Measurements from ENCODE around the gene DBP. TPM values are rescaled to one million over a fixed set of nuclear protein-coding genes. Genes with fewer than 3 reads are reported as not detected.
"Not testable (repeated sequence)": the region's sequence is repeated elsewhere in the genome, so short reads cannot be mapped to it uniquely, and the experiment has no call there.

Gene DBP, protein sequence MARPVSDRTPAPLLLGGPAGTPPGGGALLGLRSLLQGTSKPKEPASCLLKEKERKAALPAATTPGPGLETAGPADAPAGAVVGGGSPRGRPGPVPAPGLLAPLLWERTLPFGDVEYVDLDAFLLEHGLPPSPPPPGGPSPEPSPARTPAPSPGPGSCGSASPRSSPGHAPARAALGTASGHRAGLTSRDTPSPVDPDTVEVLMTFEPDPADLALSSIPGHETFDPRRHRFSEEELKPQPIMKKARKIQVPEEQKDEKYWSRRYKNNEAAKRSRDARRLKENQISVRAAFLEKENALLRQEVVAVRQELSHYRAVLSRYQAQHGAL
- total RNA-seq (10 to 100 TPM in 5 of 9 donors, 1 to 10 TPM in 4; 1.4 to 34.2 (median 12.5) TPM), polyA plus RNA-seq (10 to 100 TPM in 1 of 2 donors, 1 to 10 TPM in 1; 3.9 to 11.6 TPM)
- long read RNA-seq, donor 1, transcript DBP-201 (4 exons, 2,229 nt): major isoform, 20 of 22 reads
- long read RNA-seq, donor 1, partial matches to known transcripts: 2 of 22 reads
- long read RNA-seq, donor 1, other reads (novel, unspliced or antisense): 0 of 22 reads
- long read RNA-seq, donor 2, partial matches to known transcripts: 0 of 1 reads
- long read RNA-seq, donor 2, other reads (novel, unspliced or antisense): 0 of 1 reads
- long read RNA-seq, donor 3, transcript DBP-201 (4 exons, 2,229 nt): major isoform, 9 of 10 reads
- long read RNA-seq, donor 3, partial matches to known transcripts: 0 of 10 reads
- long read RNA-seq, donor 3, other reads (novel, unspliced or antisense): 0 of 10 reads

- intact Hi-C loops (cut with DNase I): loop anchor here in 1 of 10 donors (2.0 to 5.0 kb wide), 2 partner anchors 18 to 335 kb away; partner anchors contain the start of genes RPL18 and SPHK2
- 0 to 3% (median 0%) methylated on average over 8 to 40 of the region's 40 CpGs for WGBS, 4 donors
- peak within 1 kb of the TSS; percentile 19 to 93 (median 78) for H3K4me3 ChIP-seq
- peaks cover 16 to 57% (median 41%) of the 10 kb centered on the region in 12 donors for H3K4me1 ChIP-seq
- H3K36me3 ChIP-seq: peaks cover 0 to 17% (median 3%) of the 10 kb centered on the region in 9 donors
- peak within 1 kb of the TSS; percentile 85 to 100 (median 96) for H3K27ac ChIP-seq
- peak in 5 of 12 donors; percentile 8 to 31 (median 24) for TF ChIP-seq CTCF (IDR thresholded peaks at IDR 0.05)
- no peak for TF ChIP-seq POLR2A (IDR thresholded peaks at IDR 0.05)
- no peaks in the 10 kb centered on the region for H3K27me3 ChIP-seq
- ATAC-seq: peak in 3 of 4 donors; percentile 1 to 6 (median 3)
- H3K9me3 ChIP-seq: no peaks in the 10 kb centered on the region
- peak in 3 of 5 donors; percentile 50 to 75 (median 73) for DNase-seq
Measured at GRCh38 chr19:48636859-48637448, at the start of gene DBP. Gene DBP, minus strand, starts transcription at chr19:48637379. Its CDS starts 385 bp downstream, at chr19:48636994.

DNA sequence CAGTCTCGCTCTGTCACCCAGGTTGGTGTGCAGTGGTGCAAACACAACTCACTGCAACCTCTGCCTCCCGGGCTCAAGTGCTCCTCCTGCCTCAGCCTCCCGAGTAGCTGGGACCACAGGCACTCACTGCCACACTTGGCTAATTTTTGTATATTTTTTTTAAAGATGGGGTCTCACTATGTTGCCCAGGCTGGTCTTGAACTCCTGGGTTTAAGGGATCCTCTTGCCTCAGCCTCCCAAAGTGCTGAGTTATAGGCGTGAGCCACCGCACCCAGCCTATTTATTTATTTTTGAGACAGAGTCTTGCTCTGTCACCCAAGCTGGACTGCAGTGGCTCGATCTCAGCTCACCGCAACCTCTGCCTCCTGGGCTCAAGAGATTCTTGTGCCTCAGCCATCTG is 49.5 kb upstream of the DBP start:
- H3K4me1 ChIP-seq; H3K9me3 ChIP-seq; ATAC-seq; H3K4me3 ChIP-seq; DNase-seq; H3K27me3 ChIP-seq; H3K36me3 ChIP-seq; intact Hi-C loops (cut with DNase I); H3K27ac ChIP-seq: not testable (repeated sequence)
- 91 to 96% (median 92%) methylated on average over 7 of the region's 7 CpGs for WGBS, 4 donors

- intact Hi-C loops (cut with DNase I): no loop called here
- H3K4me1 ChIP-seq: no peaks in the 10 kb centered on the region
- no peak for TF ChIP-seq CTCF (IDR thresholded peaks at IDR 0.05)
- TF ChIP-seq POLR2A (IDR thresholded peaks at IDR 0.05): no peak
- H3K27me3 ChIP-seq: no peaks in the 10 kb centered on the region
- H3K36me3 ChIP-seq: no peaks in the 10 kb centered on the region
- no peak overlapping the region for H3K4me3 ChIP-seq
- H3K27ac ChIP-seq: no peak overlapping the region
- DNase-seq (no peak), ATAC-seq (no peak)
- H3K9me3 ChIP-seq: no peaks in the 10 kb centered on the region
- 78 to 95% (median 91%) methylated on average over 3 of the region's 3 CpGs for WGBS, 4 donors
Measured at GRCh38 chr19:48686088-48686487, 48.9 kb upstream of the DBP start.

DNA sequence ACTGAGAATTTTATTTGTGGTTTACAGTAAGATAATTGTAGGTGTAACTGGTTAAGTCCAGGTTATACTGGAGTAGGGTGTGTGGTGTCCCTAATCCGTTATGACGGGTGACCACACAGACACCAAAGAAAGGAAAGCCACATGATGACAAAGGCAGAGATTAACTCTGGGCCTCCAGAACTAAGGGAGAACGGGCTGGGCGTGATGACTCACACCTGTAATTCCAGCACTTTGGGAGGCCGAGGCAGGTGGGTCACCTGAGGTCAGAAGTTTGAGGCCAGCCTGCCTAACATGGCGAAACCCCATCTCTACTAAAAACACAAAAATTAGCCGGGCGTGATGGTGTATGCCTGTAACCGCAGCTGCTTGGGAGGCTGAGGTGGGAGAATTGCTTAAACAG is 48.4 kb upstream of the DBP start:
- H3K27me3 ChIP-seq: no peaks in the 10 kb centered on the region

More for the DNA sequence above, 48.4 kb upstream of the DBP start:
- 93 to 99% (median 95%) methylated on average over 9 of the region's 9 CpGs for WGBS, 4 donors
- Histone ChIP-seq H3K36me3 (no peaks in the 10 kb centered on the region), H3K4me1 (no peaks in the 10 kb centered on the region), H3K9me3 (no peaks in the 10 kb centered on the region), H3K4me3 (no peak overlapping the region), H3K27ac (no peak overlapping the region)
- intact Hi-C loops (cut with DNase I): no loop called here
- DNase-seq (no peak), ATAC-seq (no peak)
- TF ChIP-seq CTCF (IDR thresholded peaks at IDR 0.05): no peak
- TF ChIP-seq POLR2A (IDR thresholded peaks at IDR 0.05): no peak
